SK-N-SH (cell line): ENCODE measurements around the gene KCNAB1. TPM values are rescaled to one million over a fixed set of nuclear protein-coding genes. Genes with fewer than 3 reads are reported as not detected.
A peak's percentile ranks its signal among the peaks of the same experiment; 100 is the strongest.

Source experiments
- CTCF ChIA-PET: fragments of 300-600, 350-600 bp; formaldehyde crosslinking; extraction: SDS; loops from one replicate; lab custom pipeline; 2021; lab: Yijun Ruan, JAX
- POLR2A ChIA-PET: fragments of 350-600 bp; sonication (Branson Sonifier 250); formaldehyde crosslinking; extraction: SDS; loops from one replicate; lab custom pipeline; 2020; ENCODE audit warnings: antibody characterized with exemption, inconsistent platforms; lab: Yijun Ruan, JAX
- DNase-seq: peaks from one replicate; pipeline ENCODE4 v3.0.0; 2012
- H2AFZ ChIP-seq: fragments of 200-600 bp; sonication (generic); 2 replicates; pipeline ENCODE4 v1.8.1; 2016; ENCODE audit warnings: antibody characterized with exemption, mild to moderate bottlenecking, low read depth
- H3F3A ChIP-seq: fragments of 200-600 bp; sonication (generic); replicated peaks from 2 replicates; pipeline ENCODE3; 2016; ENCODE audit warnings: antibody characterized with exemption, mild to moderate bottlenecking; ENCODE audit not compliant: insufficient read depth
- H3K27ac ChIP-seq, 2 experiments: fragments of 200-500 bp in 1 of 2; fragments of 200-600 bp in 1 of 2; sonication (Bioruptor generic) in 1 of 2; sonication (generic), shearing (Covaris generic) in 1 of 2; 2 replicates each; pipeline versions ENCODE4 v1.5.1 to v1.6.1; 2014 to 2016; ENCODE audit warnings: low read depth in 2 of 2, inconsistent platforms in 1 of 2, low read length in 1 of 2, mild to moderate bottlenecking in 1 of 2, mixed read lengths in 1 of 2
- H3K27me3 ChIP-seq: fragments of 200-600 bp; sonication (generic), shearing (Covaris generic); 2 replicates; pipeline ENCODE4 v1.6.1; 2016; ENCODE audit warnings: mixed run types; ENCODE audit not compliant: insufficient read depth
- H3K36me3 ChIP-seq, 2 experiments: fragments of 200-500 bp in 1 of 2; fragments of 200-600 bp in 1 of 2; sonication (Bioruptor generic) in 1 of 2; sonication (generic) in 1 of 2; replicated peaks in 1 of 2; 2 replicates each; pipeline versions ENCODE3 to v1.5.1; 2014 to 2016; ENCODE audit warnings: low read length in 1 of 2, mild to moderate bottlenecking in 1 of 2; ENCODE audit not compliant: insufficient read depth in 2 of 2, control insufficient read depth in 1 of 2
- H3K4me1 ChIP-seq, 2 experiments: fragments of 200-500 bp in 1 of 2; fragments of 200-600 bp in 1 of 2; sonication (Bioruptor generic) in 1 of 2; sonication (generic), shearing (Covaris generic) in 1 of 2; 2 replicates each; pipeline versions ENCODE4 v1.5.1 to v1.6.1; 2014 to 2016; ENCODE audit warnings: low read depth in 1 of 2, low read length in 1 of 2, mixed run types in 1 of 2; ENCODE audit not compliant: insufficient read depth in 2 of 2, control insufficient read depth in 1 of 2
- H3K4me2 ChIP-seq: fragments of 200-600 bp; sonication (generic), shearing (Covaris generic); 2 replicates; pipeline ENCODE4 v1.6.1; 2017; ENCODE audit warnings: mixed run types
- H3K4me3 ChIP-seq, 2 experiments: fragments of 200-500 bp in 1 of 2; fragments of 200-600 bp in 1 of 2; sonication (Bioruptor generic) in 1 of 2; sonication (generic), shearing (Covaris generic) in 1 of 2; 2 replicates each; pipeline versions ENCODE4 v1.5.1 to v1.8.1; 2014 to 2016; ENCODE audit warnings: low read depth in 2 of 2, inconsistent platforms in 1 of 2, low read length in 1 of 2, mild to moderate bottlenecking in 1 of 2, mixed read lengths in 1 of 2, moderate library complexity in 1 of 2
- H3K79me2 ChIP-seq: fragments of 200-600 bp; sonication (generic); 2 replicates; pipeline ENCODE4 v1.8.1; 2017; ENCODE audit warnings: mild to moderate bottlenecking; ENCODE audit not compliant: insufficient read depth
- H3K9ac ChIP-seq: fragments of 200-600 bp; sonication (generic); 2 replicates; pipeline ENCODE4 v1.6.1; 2017; ENCODE audit warnings: mixed run types
- H3K9me2 ChIP-seq: fragments of 200-600 bp; sonication (generic); 2 replicates; pipeline ENCODE4 v1.6.1; 2017; ENCODE audit warnings: mixed run types
- H3K9me3 ChIP-seq: fragments of 200-600 bp; sonication (generic); 2 replicates; pipeline ENCODE4 v1.6.1; 2017; ENCODE audit warnings: mixed run types, mild to moderate bottlenecking, moderate library complexity
- H4K20me1 ChIP-seq: fragments of 200-600 bp; sonication (generic); 2 replicates; pipeline ENCODE4 v1.6.1; 2017; ENCODE audit warnings: mild to moderate bottlenecking, mixed run types; ENCODE audit not compliant: insufficient read depth
- ELF1 ChIP-seq: IDR thresholded peaks from 2 replicates; pipeline ENCODE4 v1.4.0; 2012
- EP300 ChIP-seq, 2 experiments: IDR thresholded peaks; 2 replicates each; pipeline versions ENCODE4 v1.4.0 to v1.6.1; 2012; ENCODE audit warnings: borderline replicate concordance in 1 of 2, low read depth in 1 of 2, low read length in 1 of 2
- EZH2phosphoT487 ChIP-seq: fragments of 200-600 bp; sonication (generic); IDR thresholded peaks from 2 replicates; pipeline ENCODE4 v1.6.1; 2017; ENCODE audit warnings: low read depth, mixed run types, mild to moderate bottlenecking, antibody characterized with exemption, moderate library complexity, borderline replicate concordance
- FOSL2 ChIP-seq: IDR thresholded peaks from 2 replicates; pipeline ENCODE4 v1.4.0; 2012; ENCODE audit warnings: low read depth, mild to moderate bottlenecking, moderate library complexity, borderline replicate concordance
- FOXJ3 ChIP-seq: sonication (generic); formaldehyde crosslinking; IDR thresholded peaks from 2 replicates; pipeline ENCODE4 v1.5.1; 2020; ENCODE audit warnings: mild to moderate bottlenecking, missing genetic modification reagents
- GABPA ChIP-seq: IDR thresholded peaks from 2 replicates; pipeline ENCODE4 v1.4.0; 2012; ENCODE audit warnings: low read depth, mild to moderate bottlenecking
- JUND ChIP-seq: IDR thresholded peaks from 2 replicates; pipeline ENCODE4 v1.4.0; 2012
- MAX ChIP-seq: IDR thresholded peaks from 2 replicates; pipeline ENCODE4 v1.4.0; 2012; ENCODE audit warnings: low read depth
- NFIC ChIP-seq: IDR thresholded peaks from 2 replicates; pipeline ENCODE4 v1.4.0; 2012; ENCODE audit warnings: borderline replicate concordance
- NRF1 ChIP-seq: IDR thresholded peaks from 2 replicates; pipeline ENCODE4 v1.6.1; 2012; ENCODE audit warnings: low read depth, mild to moderate bottlenecking, low read length
- POLR2AphosphoS5 ChIP-seq: IDR thresholded peaks from 2 replicates; pipeline ENCODE4 v1.6.1; 2012; ENCODE audit warnings: low read depth, low read length
- RAD21 ChIP-seq: IDR thresholded peaks from 2 replicates; pipeline ENCODE4 v1.6.1; 2012; ENCODE audit warnings: mild to moderate bottlenecking, low read length
- RCOR1 ChIP-seq: fragments of 150-350 bp; IDR thresholded peaks from 2 replicates; pipeline ENCODE4 v1.6.1; 2017; ENCODE audit warnings: antibody characterized with exemption, low read length
- RFX5 ChIP-seq: IDR thresholded peaks from 2 replicates; pipeline ENCODE4 v1.6.1; 2012; ENCODE audit warnings: mild to moderate bottlenecking, improper control_type of control experiment, low read length
- RXRA ChIP-seq: IDR thresholded peaks from 2 replicates; pipeline ENCODE4 v1.4.0; 2012; ENCODE audit warnings: low read depth, mild to moderate bottlenecking, borderline replicate concordance
- SMC3 ChIP-seq: IDR thresholded peaks from 2 replicates; pipeline ENCODE4 v1.6.1; 2012; ENCODE audit warnings: low read depth, low read length, improper control_type of control experiment
- TAF1 ChIP-seq: IDR thresholded peaks from 2 replicates; pipeline ENCODE4 v1.6.1; 2012; ENCODE audit warnings: low read depth, mild to moderate bottlenecking, low read length, moderate library complexity, borderline replicate concordance
- TCF12 ChIP-seq: IDR thresholded peaks from 2 replicates; pipeline ENCODE4 v1.4.0; 2012
- TEAD4 ChIP-seq: IDR thresholded peaks from 2 replicates; pipeline ENCODE4 v1.4.0; 2012; ENCODE audit warnings: mild to moderate bottlenecking, borderline replicate concordance; ENCODE audit not compliant: insufficient read depth
- YY1 ChIP-seq: IDR thresholded peaks from 2 replicates; pipeline ENCODE4 v1.4.0; 2012; ENCODE audit warnings: low read depth, mild to moderate bottlenecking
- WGBS: methylation state at CpG from one replicate; pipeline ENCODE4 v1.1.6; 2017; ENCODE audit warnings: low lambda C conversion rate; 5-methylcytosine and 5-hydroxymethylcytosine counted together
- polyA plus RNA-seq, 3 experiments: library from polyadenylated mRNA; depleted of rRNA; stranded (reverse); fragments of >200 nt; gene quantifications; 2 replicates each; pipeline ENCODE4 v1.2.3, GENCODE V29; 2012
- TF ChIP-seq, protein P1 (sequence below): IDR thresholded peaks from 2 replicates; pipeline ENCODE4; 2012
- TF ChIP-seq, protein P2 (sequence below): fragments of 150-350 bp; IDR thresholded peaks from 2 replicates; pipeline ENCODE4 v1.6.1; 2017; ENCODE audit warnings: antibody characterized with exemption, low read length, low read depth, borderline replicate concordance
- TF ChIP-seq, protein P3 (sequence below): fragments of 200-600 bp; sonication (generic); IDR thresholded peaks from 2 replicates; pipeline ENCODE4 v1.6.1; 2017; ENCODE audit warnings: antibody characterized with exemption, mild to moderate bottlenecking, moderate library complexity

KCNAB1 gene
- polyA plus RNA-seq, 1 of the 3 experiments (the other 2 are of a cell fraction): 82.1 TPM

DNA sequence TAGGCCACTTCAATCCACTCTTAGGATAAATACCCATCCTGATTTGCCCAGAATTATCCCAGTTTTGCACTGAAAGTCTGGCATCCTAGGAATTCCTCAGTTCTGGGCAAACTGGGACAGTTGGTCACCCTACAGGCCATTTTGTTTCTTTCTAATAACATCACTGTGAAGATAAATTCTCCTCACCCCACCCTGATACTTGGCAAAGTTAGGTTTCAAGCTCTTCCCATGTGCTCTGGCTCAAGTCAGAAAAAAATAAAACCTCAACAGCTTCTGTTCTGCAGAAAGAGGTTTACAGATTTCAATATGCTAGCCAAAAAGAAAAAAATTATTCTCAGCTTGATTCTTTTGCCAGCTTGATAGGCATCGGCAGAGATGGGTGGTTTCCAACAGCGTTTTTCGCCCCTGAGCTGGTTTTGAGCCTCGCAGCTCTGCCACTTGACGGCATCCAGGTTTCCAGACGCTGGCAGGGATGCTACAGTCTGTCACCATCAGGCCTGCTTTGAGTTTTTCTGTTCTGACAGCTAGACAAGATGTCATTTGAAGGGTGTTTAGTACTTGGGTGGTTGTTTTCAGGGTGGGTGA lies 263.2 kb downstream of the KCNAB1 start (continued):
- peak in 1 of 2 experiments; percentile 88; a peak in 2 of 4 replicates for TF ChIP-seq EP300 (IDR thresholded peaks at IDR 0.05; ENCODE audit: borderline replicate concordance in 1 of 2, low read depth in 1 of 2, low read length in 1 of 2)
- TF ChIP-seq TAF1: no peak
- TF ChIP-seq FOXJ3: no peak
- TF ChIP-seq SMC3: no peak
- peak; percentile 72; the same call in 1 of the 2 replicates for TF ChIP-seq RCOR1
- TF ChIP-seq, protein P1, sequence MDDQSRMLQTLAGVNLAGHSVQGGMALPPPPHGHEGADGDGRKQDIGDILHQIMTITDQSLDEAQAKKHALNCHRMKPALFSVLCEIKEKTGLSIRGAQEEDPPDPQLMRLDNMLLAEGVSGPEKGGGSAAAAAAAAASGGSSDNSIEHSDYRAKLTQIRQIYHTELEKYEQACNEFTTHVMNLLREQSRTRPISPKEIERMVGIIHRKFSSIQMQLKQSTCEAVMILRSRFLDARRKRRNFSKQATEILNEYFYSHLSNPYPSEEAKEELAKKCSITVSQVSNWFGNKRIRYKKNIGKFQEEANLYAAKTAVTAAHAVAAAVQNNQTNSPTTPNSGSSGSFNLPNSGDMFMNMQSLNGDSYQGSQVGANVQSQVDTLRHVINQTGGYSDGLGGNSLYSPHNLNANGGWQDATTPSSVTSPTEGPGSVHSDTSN: peak; percentile 63
- TF ChIP-seq GABPA: no peak
- TF ChIP-seq, protein P2, sequence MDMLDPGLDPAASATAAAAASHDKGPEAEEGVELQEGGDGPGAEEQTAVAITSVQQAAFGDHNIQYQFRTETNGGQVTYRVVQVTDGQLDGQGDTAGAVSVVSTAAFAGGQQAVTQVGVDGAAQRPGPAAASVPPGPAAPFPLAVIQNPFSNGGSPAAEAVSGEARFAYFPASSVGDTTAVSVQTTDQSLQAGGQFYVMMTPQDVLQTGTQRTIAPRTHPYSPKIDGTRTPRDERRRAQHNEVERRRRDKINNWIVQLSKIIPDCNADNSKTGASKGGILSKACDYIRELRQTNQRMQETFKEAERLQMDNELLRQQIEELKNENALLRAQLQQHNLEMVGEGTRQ: no peak
- TF ChIP-seq, all 33 proteins: peak for 8

- ChIA-PET CTCF (interaction anchor here (0.9 to 1.3 kb wide), 5 partner anchors 10 to 237 kb away, joined by 3 to 5 read pairs (median 3); no protein-coding TSS in a partner anchor), POLR2A (no interaction called here)
- H3K4me2 ChIP-seq: 0 out of 2 replicates have a peak overlapping the region, but pooled peaks have one; percentile 31
- peak; percentile 23; the same call in 1 of the 2 replicates for TF ChIP-seq JUND
- TF ChIP-seq RCOR1: no peak
- no peak; the same call in 1 of the 2 replicates for TF ChIP-seq NFIC
- no peak for TF ChIP-seq RAD21
- TF ChIP-seq NRF1: no peak
- TF ChIP-seq GABPA: no peak
- TF ChIP-seq, protein P2: no peak
- TF ChIP-seq TEAD4: peak; percentile 68
- TF ChIP-seq EP300 (IDR thresholded peaks at IDR 0.05; ENCODE audit: borderline replicate concordance in 1 of 2, low read depth in 1 of 2, low read length in 1 of 2): peak in 1 of 2 experiments; percentile 70; a peak in 1 of 4 replicates
- TF ChIP-seq RXRA: no peak
- TF ChIP-seq POLR2AphosphoS5: peak; percentile 58; the same call in 1 of the 2 replicates
- no peak for TF ChIP-seq EZH2phosphoT487
- TF ChIP-seq MAX: peak; percentile 82
- TF ChIP-seq, protein P3, sequence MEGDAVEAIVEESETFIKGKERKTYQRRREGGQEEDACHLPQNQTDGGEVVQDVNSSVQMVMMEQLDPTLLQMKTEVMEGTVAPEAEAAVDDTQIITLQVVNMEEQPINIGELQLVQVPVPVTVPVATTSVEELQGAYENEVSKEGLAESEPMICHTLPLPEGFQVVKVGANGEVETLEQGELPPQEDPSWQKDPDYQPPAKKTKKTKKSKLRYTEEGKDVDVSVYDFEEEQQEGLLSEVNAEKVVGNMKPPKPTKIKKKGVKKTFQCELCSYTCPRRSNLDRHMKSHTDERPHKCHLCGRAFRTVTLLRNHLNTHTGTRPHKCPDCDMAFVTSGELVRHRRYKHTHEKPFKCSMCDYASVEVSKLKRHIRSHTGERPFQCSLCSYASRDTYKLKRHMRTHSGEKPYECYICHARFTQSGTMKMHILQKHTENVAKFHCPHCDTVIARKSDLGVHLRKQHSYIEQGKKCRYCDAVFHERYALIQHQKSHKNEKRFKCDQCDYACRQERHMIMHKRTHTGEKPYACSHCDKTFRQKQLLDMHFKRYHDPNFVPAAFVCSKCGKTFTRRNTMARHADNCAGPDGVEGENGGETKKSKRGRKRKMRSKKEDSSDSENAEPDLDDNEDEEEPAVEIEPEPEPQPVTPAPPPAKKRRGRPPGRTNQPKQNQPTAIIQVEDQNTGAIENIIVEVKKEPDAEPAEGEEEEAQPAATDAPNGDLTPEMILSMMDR: no peak
- peak; percentile 98 for TF ChIP-seq TCF12
- no peak for TF ChIP-seq RFX5
- no peak for TF ChIP-seq ELF1
- TF ChIP-seq, protein P1: peak; percentile 58
- no peak for TF ChIP-seq YY1
- peak; percentile 4; the same call in 1 of the 2 replicates for TF ChIP-seq FOSL2
Measured at GRCh38 chr3:156388497-156389448, 268.4 kb downstream of the KCNAB1 start.

More at GRCh38 chr3:156388497-156389448, 268.4 kb downstream of the KCNAB1 start:
- Histone ChIP-seq H3K9ac (peak overlapping the region; percentile 13; the same call in 1 of the 2 replicates), H3K27ac (peak overlapping the region; percentile 74 to 80), H3K79me2 (peaks cover 75% of the 10 kb centered on the region), H3K27me3 (no peaks in the 10 kb centered on the region), H3K4me3 (no peak overlapping the region), H4K20me1 (no peaks in the 10 kb centered on the region), H2AFZ (no peak overlapping the region), H3K36me3 (peaks cover 0 to 18% of the 10 kb centered on the region in 2 experiments), H3K9me3 (no peaks in the 10 kb centered on the region), H3K9me2 (no peaks in the 10 kb centered on the region), H3F3A (peaks cover 15% of the 10 kb centered on the region), H3K4me1 (peaks cover 17 to 37% of the 10 kb centered on the region in 2 experiments; a peak in 3 of 4 replicates)
- WGBS: 48% methylated on average over 6 of the region's 6 CpGs
- DNase-seq: no peak
